DND-41 (cell line): Measurements from ENCODE around the gene MED12L.

Source experiments
- CTCF ChIP-seq: IDR thresholded peaks from 2 replicates; pipeline ENCODE4 v1.5.1; 2012; ENCODE audit warnings: borderline replicate concordance, low read length, moderate library complexity, mild to moderate bottlenecking; ENCODE audit not compliant: poor library complexity, severe bottlenecking; ENCODE audit errors: extremely low read depth
- EZH2 ChIP-seq: IDR thresholded peaks from 3 replicates; pipeline ENCODE4 v1.6.1; 2012; ENCODE audit warnings: borderline replicate concordance, low read depth, mild to moderate bottlenecking, moderate library complexity, low read length, inconsistent platforms; ENCODE audit not compliant: severe bottlenecking

GRCh38 chr3:151314137-151314536 lies 228.7 kb downstream of the MED12L start:
- TF ChIP-seq CTCF (no peak), EZH2 (no peak)
